ENCODE results near the gene ADISSP. TPM values are rescaled to one million over a fixed set of nuclear protein-coding genes. Genes with fewer than 3 reads are reported as not detected.

The ADISSP gene
- total and polyA plus RNA-seq, 2 of the 8 experiments (the other 6 are each of a cell fraction or from before 2014, with no cell fraction given) = 111 to 141 TPM

GRCh38 chr20:3754276-3754630 lies 13.3 kb downstream of the ADISSP start:
- H2BK20ac ChIP-seq (ENCODE audit: low read length) = no peak overlapping the region
- no peak overlapping the region for H3K18ac ChIP-seq (ENCODE audit: extremely low read depth, low read length)
- H4K5ac ChIP-seq (ENCODE audit: insufficient read length, low read depth, low read length) = no peak overlapping the region
- H3K23me2 ChIP-seq (ENCODE audit: low read depth, low read length) = peaks cover 19% of the 10 kb centered on the region
- H2BK15ac ChIP-seq (ENCODE audit: low read length) = no peak overlapping the region
- H3K79me2 ChIP-seq (ENCODE audit: control insufficient read depth in 1 of 2, insufficient read depth in 2 of 2, low read length in 2 of 2) = no peaks in the 10 kb centered on the region
- no peak overlapping the region for H2BK5ac ChIP-seq (ENCODE audit: low read depth, low read length)
- H4K20me1 ChIP-seq (replicated peaks in 1 of 2; ENCODE audit: control insufficient read depth in 1 of 2, insufficient read depth in 2 of 2, low read length in 2 of 2) = peaks cover 6 to 30% of the 10 kb centered on the region in 2 experiments
- DNase-seq (ENCODE audit: low read depth in 1 of 2, low spot score in 2 of 2) (no peak), FAIRE-seq (no peak)
- no peak overlapping the region for H3K14ac ChIP-seq (ENCODE audit: insufficient read length)
- peaks cover 0 to 9% (median 2%) of the 10 kb centered on the region in 4 experiments; a peak in 6 of 8 replicates for H3K36me3 ChIP-seq (ENCODE audit: control insufficient read depth in 2 of 4, insufficient read depth in 4 of 4, low read length in 3 of 4)
- TF ChIP-seq SIRT6 (IDR thresholded peaks at IDR 0.05; ENCODE audit: low read length) (no peak), RFX5 (IDR thresholded peaks at IDR 0.05; ENCODE audit: borderline replicate concordance, low read depth, low read length) (no peak), POLR2AphosphoS5 (IDR thresholded peaks at IDR 0.05; ENCODE audit: low read depth, low read length) (peak; percentile 26; the same call in 1 of the 2 replicates)
- no peak overlapping the region for H3K4ac ChIP-seq (replicated peaks; ENCODE audit: insufficient read length, low read depth, low read length)
- no peak overlapping the region for H2AK5ac ChIP-seq (ENCODE audit: low read depth, low read length)
- H3K9ac ChIP-seq (replicated peaks in 1 of 4; ENCODE audit: extremely low read depth in 1 of 4, low read depth in 3 of 4, low read length in 3 of 4) = no peak overlapping the region
- ChIA-PET POLR2A (ENCODE audit: partially characterized antibody) (interaction anchor here (0.8 to 5.9 kb wide), 5 partner anchors 9 to 64 kb away, joined by 3 to 46 read pairs (median 15); partner anchors contain the start of gene ADISSP), CTCF (ENCODE audit: partially characterized antibody) (interaction anchor here (0.6 to 18.6 kb wide), 14 partner anchors 9 to 104 kb away, joined by 3 to 308 read pairs (median 6); partner anchors contain the start of genes ADISSP, AP5S1, HSPA12B and SIGLEC1)
- H2AFZ ChIP-seq (ENCODE audit: low read length) = no peak overlapping the region
- H4K91ac ChIP-seq (replicated peaks; ENCODE audit: insufficient read length, low read length) = no peak overlapping the region
- peaks cover 4 to 22% (median 15%) of the 10 kb centered on the region in 4 experiments for H3K27me3 ChIP-seq (replicated peaks in 1 of 4; ENCODE audit: control insufficient read depth in 3 of 4, extremely low read depth in 1 of 4, insufficient read depth in 3 of 4, low read length in 3 of 4)
- no peak overlapping the region for H3K4me2 ChIP-seq (ENCODE audit: insufficient read depth in 1 of 2, low read depth in 2 of 2, low read length in 2 of 2)
- no peak overlapping the region for H3K4me3 ChIP-seq (ENCODE audit: extremely low read depth in 1 of 4, insufficient read depth in 2 of 4, low read depth in 3 of 4, low read length in 4 of 4)
- no peak overlapping the region for H2BK120ac ChIP-seq (replicated peaks; ENCODE audit: low read depth, low read length)
- H3K79me1 ChIP-seq (ENCODE audit: low read depth, low read length) = no peaks in the 10 kb centered on the region; the same call in 1 of the 2 replicates
- no peaks in the 10 kb centered on the region for H3K9me3 ChIP-seq (ENCODE audit: insufficient read depth in 2 of 2, low read depth in 1 of 2, low read length in 1 of 2)
- no peak overlapping the region for H3K56ac ChIP-seq (replicated peaks; ENCODE audit: insufficient read length, low read depth, low read length)
- no peak overlapping the region for H3K23ac ChIP-seq (ENCODE audit: insufficient read length)
- peaks cover 0 to 17% (median 4%) of the 10 kb centered on the region in 4 experiments; a peak in 5 of 7 replicates for H3K4me1 ChIP-seq (replicated peaks in 1 of 4; ENCODE audit: control insufficient read depth in 3 of 4, insufficient read depth in 4 of 4, low read length in 3 of 4)
- no peak overlapping the region for H2BK12ac ChIP-seq (ENCODE audit: low read depth, low read length)
- no peak overlapping the region for H4K8ac ChIP-seq (ENCODE audit: extremely low read depth, insufficient read depth, low read length)
- 97% methylated on average over 15 of the region's 16 CpGs; no CpG with 5 or more reads in 1 of the 2 experiments for WGBS, 2 experiments (ENCODE audit: extremely low coverage in 1 of 2, insufficient coverage in 1 of 2, insufficient read length in 1 of 2, insufficient replicate concordance in 2 of 2, low coverage in 1 of 2, low lambda C conversion rate in 2 of 2, missing lambda C conversion rate in 1 of 2)
- H3K27ac ChIP-seq (ENCODE audit: low read depth, low read length) = no peak overlapping the region
